GM12875 (cell line): ENCODE data around the gene SH3D19.
"Not testable (repeated sequence)": the region's sequence is repeated elsewhere in the genome, so short reads cannot be mapped to it uniquely, and the experiment has no call there.

ENCODE experiments used
- H3K4me3 ChIP-seq: one replicate; pipeline ENCODE4 v1.5.1; 2011; ENCODE audit warnings: low read depth, low read length, control low read depth
- CTCF ChIP-seq: IDR thresholded peaks from 2 replicates; pipeline ENCODE4 v1.5.1; 2011; ENCODE audit warnings: low read depth, mild to moderate bottlenecking, control low read depth, inconsistent platforms, low read length, moderate library complexity, borderline replicate concordance; ENCODE audit not compliant: insufficient read depth

The SH3D19 gene

GRCh38 chr4:151087467-151087866, 237.9 kb downstream of the SH3D19 start:
- TF ChIP-seq CTCF: no peak
- no peak overlapping the region for H3K4me3 ChIP-seq

- not testable (repeated sequence) for H3K4me3 ChIP-seq
Measured at GRCh38 chr4:151077978-151078377, 247.4 kb downstream of the SH3D19 start.

- no peak overlapping the region for H3K4me3 ChIP-seq
- TF ChIP-seq CTCF: no peak
Measured at GRCh38 chr4:151074416-151074916, 250.9 kb downstream of the SH3D19 start.
